Retinal pigment epithelial cell (primary cell): ENCODE data around the gene ADAMTS5.
A peak's percentile ranks its signal among the peaks of the same experiment; 100 is the strongest.

Experiments used
- DNase-seq: peaks from one replicate; pipeline ENCODE4 v3.0.0-alpha.2; 2010; ENCODE audit warnings: low read depth
- H3K4me3 ChIP-seq: 2 replicates; pipeline ENCODE4 v1.5.1; 2011; ENCODE audit warnings: mild to moderate bottlenecking, low read length, control low read depth, moderate library complexity
- TF ChIP-seq, protein P1 (sequence below): conservative IDR thresholded peaks from 2 replicates; pipeline ENCODE4 v1.5.1; 2011; ENCODE audit warnings: low read depth, low read length, control low read depth, inconsistent platforms

Gene ADAMTS5

DNA sequence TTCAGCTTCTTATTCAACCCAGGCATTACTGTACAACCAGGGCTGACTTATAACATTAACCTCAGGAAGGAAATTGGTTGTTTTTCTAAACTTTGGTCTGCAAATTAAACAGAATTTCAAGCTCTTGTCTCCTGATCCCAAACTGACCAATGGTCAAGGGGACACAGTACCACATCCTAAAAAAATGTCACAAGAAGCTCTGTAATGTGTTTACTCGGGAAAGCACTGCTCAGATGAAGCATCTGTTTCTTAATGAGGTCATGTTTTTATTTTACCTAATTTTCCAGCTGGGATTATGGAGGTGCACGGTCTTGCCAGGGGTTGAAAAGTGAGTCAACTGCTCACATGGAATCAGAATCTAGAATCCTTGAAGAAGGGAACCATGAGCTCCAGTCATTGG is 18.7 kb downstream of the ADAMTS5 start:
- H3K4me3 ChIP-seq: no peak overlapping the region
- DNase-seq: no peak
- TF ChIP-seq, protein P1, sequence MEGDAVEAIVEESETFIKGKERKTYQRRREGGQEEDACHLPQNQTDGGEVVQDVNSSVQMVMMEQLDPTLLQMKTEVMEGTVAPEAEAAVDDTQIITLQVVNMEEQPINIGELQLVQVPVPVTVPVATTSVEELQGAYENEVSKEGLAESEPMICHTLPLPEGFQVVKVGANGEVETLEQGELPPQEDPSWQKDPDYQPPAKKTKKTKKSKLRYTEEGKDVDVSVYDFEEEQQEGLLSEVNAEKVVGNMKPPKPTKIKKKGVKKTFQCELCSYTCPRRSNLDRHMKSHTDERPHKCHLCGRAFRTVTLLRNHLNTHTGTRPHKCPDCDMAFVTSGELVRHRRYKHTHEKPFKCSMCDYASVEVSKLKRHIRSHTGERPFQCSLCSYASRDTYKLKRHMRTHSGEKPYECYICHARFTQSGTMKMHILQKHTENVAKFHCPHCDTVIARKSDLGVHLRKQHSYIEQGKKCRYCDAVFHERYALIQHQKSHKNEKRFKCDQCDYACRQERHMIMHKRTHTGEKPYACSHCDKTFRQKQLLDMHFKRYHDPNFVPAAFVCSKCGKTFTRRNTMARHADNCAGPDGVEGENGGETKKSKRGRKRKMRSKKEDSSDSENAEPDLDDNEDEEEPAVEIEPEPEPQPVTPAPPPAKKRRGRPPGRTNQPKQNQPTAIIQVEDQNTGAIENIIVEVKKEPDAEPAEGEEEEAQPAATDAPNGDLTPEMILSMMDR: no peak

DNA sequence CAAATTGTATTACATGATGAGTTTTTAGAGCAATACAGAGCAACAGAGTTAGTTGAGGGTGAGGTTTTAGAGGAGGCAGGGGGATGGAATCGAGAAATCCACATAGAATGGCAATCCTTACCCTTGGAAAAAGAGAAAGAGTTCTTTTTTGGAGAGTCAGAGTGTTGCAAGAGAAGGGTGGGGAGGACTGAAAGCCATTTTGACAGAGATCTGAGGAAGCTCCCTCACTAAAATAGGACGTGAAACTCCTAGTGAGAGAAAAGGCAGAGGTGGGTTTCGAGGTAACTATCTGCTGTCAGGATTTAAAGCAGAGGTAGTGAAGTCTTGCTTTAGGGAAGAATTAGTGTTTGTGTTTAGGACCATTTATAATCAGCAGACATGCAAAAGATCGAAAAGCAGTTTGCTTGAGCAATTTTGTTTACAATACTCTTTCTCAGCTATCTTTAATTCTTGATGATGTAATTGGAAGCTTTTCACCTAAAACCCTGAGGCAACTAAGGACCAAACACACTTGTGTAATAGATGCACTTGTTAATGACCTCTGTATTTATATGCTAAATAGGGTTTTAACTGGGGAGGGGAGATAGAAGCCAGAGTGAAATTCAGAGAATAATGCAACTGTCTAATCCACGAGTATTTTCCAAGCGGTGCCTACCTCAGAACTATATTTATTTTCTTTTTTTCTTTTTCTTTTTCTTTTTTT is 20.0 kb downstream of the ADAMTS5 start:
- no peak overlapping the region for H3K4me3 ChIP-seq
- TF ChIP-seq, protein P1: no peak
- DNase-seq: no peak

DNA sequence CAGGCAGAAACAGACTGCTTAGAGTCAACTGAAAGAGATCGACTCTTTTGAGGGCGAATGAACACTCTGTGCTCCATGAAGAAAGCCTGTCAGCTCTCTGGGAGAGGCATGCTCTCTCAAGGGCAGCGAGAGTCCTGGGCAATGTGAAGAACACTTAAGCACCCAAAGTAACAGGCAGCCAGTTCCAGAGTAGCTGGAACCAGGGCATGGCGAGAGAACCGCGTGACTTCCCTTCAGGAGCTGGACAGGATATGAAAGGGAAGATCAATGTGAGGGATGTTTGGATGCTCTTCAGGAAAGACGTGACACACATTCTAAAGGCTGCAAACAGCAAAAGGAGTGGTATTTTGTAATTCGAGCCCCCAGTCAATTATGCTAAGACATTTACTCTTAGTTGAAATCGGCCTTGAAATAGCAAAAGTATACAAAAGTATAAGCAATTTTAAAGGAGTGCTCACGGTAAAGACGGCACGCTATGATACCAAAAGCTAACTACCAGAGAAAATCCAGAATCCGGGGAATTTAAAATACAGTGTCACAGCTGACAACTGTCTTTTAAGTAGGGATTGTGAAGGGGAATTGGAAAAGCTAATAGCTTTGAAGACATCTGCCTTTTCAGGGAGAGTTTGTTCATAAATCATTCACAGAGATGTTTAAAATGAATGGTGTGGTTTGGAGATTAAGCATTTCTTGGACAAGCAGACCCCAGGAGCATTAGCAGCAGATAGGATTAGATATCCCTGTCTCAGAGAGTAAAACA is 20.8 kb downstream of the ADAMTS5 start:
- TF ChIP-seq, protein P1: no peak
- no peak for DNase-seq
- no peak overlapping the region for H3K4me3 ChIP-seq

DNA sequence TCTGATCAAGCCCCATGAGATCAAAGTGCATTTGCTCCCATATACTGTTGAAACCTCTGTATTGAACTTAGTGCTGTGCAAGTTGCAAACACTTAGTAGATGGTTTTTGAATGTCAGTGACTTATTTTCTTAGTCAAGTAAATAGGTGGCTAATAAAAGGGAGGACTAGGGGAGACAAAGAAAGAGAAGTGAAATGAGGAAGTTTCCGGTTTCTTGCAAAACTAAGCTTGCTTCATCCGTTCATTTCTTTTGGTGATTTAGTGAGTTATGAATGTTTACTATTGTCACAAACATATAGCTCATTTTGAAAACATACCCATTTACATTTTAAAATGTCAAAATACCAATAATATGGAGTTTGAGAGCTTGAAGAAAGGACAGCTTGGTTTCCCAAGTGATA is 23.0 kb downstream of the ADAMTS5 start:
- TF ChIP-seq, protein P1: no peak
- H3K4me3 ChIP-seq: no peak overlapping the region
- DNase-seq: no peak

DNA sequence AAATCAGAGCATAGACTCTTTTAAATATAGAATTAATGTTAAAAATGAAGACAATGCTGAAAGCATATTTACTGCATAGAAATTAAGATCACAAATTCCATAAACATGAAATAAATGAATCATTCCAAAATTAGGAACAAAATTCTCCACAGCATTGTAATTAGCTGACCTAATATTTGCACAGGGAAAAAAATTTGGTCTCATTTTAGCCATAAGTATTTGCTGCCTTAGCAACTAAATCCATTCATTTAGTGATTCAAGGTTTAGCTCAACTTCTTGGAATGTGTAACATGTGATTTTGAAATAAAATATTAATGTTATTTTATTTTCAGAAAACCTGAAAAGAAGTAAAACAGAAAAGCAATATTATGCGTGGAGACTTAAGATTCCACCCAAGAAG is 25.5 kb downstream of the ADAMTS5 start:
- no peak for DNase-seq
- TF ChIP-seq, protein P1: no peak
- H3K4me3 ChIP-seq: no peak overlapping the region

DNA sequence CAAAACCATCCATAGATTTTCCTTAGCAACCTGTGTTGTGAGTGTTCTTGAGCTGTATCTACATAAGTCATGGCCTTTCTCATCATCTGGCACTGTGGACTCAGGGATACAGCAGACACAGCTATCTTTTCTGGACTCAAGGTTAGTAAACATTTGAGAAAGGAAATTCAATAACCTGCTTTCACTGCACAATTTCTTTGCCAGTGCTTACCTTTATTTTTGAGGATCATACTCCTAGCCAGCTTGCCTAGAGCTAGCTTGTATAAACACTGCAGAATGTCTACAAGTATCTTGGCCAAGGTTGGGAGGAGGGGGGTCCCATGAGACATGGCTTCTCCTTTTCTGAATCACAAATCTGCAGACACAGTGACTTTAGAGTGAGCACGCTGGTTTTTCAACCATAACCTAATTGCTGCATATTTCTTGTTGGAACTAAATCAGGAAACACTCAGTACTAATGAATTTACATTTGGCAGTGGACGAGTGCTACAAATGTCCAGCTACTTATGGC is 27.2 kb downstream of the ADAMTS5 start:
- H3K4me3 ChIP-seq: no peak overlapping the region
- peak; percentile 59 for DNase-seq
- TF ChIP-seq, protein P1: no peak

DNA sequence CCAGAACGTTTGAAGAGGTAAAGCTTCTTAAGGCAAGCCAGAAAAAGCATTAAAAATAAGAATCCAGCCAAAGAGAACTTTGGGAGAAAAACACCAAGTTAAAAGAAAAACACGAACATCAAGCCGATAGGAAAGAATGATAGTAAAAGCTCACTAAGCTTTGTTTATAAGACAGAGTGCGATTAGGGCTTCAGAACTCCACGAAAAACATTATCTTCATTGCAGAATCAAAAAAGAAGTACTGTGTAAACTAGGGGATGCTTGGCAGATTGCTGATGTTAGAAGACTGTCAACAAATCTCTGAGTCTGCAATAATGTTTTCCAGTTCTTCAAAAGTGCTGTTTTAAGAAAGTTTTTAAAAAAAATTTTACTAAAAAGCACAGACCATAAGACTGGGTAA is 30.2 kb downstream of the ADAMTS5 start:
- TF ChIP-seq, protein P1: no peak
- no peak for DNase-seq
- H3K4me3 ChIP-seq: no peak overlapping the region
